ENCODE data around the gene PRR23A.
"Not testable (repeated sequence)": the region's sequence is repeated elsewhere in the genome, so short reads cannot be mapped to it uniquely, and the experiment has no call there.

Gene PRR23A

GRCh38 chr3:139006051-139006716 is at the start of gene PRR23A:
Gene PRR23A, minus strand, starts transcription at chr3:139006268. Its CDS starts 0 bp downstream, at chr3:139006268.
- DNase-seq (ENCODE audit: low spot score), result no peak

DNA sequence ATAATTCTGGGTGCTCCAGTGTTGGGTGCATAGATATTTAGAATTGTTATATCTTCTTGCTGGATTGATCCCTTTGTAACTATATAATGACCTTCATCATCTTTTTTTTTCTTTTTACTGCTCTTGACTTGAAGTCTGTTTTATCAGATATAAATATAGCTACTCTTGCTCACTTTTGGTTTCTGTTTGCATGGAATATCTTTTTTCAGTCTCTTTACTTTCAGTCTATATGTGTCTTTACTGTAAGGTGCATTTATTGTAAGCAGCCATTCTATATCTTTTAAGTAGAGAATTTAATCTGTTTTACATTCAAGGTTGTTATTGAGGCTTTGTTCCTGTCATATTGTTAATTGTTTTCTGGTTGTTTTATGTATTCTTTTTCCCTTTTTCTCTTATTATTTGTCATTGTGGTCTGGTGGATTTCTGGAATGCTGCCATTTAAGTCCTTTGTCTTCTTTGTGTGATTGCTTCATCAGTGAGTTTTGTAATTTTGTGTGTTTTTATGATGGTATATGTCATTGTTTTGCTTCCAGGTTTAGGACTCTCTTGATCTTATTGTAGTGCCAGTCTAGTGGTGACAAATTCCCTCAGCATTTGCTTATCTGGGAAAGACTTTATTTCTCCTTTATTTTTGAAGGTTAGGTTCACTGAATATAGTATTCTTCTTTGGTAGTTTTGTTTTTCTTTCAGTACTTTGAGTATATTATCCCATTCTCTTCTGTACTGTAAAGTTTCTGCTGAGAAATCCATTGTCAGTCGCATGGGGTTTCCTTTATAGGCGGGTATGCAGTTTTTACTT is 46.9 kb upstream of the PRR23A start:
- DNase-seq (ENCODE audit: low spot score), result no peak

DNA sequence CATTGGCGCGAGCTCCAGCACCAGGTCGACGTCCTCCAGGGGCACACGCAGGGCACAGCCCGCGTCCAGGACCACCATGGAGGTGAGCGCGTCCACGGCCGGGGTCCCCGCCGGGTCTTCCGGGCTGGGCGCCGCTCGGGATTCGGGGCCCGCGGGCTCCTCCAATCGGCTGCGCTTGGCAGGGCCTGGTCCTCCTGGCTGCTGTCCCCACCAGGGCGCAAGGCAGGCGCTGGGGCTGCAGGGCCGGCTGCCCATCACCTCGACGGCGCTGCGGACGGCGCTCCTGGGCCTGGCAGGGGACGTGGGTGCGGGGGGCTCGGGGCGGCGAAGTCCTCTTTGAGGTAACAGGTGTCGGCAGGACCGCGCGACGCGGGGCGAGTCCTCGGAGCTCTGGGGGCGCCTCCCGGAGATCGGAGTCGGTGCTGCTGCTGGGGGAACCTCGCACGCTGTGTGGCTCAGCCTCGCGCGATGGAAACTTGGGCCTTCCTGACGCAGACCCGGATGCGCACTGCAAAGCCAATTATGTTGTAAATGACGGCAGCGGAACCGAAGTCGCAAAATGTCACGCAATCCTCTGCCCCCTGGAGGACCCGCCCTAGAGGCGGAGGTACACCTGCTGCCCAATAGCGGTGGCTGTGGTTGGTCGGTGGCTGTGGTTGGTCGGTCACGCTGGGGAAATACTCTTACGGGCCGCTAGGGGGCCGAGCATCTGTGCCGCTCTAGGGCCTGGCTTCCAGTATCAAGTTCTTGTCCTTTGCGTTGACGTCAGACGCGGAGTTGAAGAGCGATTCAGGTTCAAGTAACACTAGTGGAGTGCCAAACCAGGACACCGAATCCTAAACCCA is 38.5 kb upstream of the PRR23A start, which contains the start of gene PRR23C:
TSS of gene PRR23C (minus strand) at position 527 of the 845 bp plus-strand sequence. CDS start at position 255, 272 bp downstream.
- DNase-seq (ENCODE audit: low spot score), result peak; percentile 36

DNA sequence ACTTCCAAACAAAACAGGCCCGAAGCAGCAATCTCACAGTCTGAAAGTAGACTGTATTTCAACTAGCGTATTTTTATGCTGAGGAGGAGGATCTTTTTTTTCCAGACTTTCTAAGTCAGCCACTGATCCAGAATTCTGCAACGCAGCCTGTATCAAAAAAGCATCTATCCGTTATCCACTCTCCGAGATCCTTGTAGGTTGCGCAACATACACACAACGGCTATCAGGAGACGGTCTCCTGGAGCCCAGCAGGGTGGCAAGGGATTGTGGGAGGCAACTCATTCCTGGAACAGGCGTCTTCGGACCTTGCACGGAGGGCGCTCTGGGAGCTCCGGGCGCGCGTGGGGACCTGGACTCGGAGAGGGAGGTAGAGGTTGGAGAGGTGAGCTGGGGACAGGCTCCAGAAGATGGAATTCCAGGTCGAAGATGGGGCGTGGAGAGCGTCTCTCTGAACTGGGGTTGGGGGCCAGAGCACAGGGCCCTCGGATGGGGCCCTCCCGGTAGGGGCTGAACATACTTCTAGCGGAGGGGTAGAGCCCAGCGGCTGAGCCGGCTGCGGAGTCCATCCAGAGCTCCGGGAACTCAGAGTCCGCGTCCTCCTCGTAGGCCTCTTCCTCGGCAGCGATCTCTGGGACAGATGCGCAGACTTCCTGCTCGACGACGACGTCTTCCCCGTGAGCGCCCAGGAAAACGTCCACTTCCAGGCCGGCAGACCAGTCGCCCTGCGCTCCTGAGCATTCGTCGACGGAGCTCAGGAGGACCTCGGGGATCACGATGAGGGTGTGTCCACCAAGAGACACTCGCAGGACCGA is 37.7 kb upstream of the PRR23A start:
- no peak for DNase-seq (ENCODE audit: low spot score)

DNA sequence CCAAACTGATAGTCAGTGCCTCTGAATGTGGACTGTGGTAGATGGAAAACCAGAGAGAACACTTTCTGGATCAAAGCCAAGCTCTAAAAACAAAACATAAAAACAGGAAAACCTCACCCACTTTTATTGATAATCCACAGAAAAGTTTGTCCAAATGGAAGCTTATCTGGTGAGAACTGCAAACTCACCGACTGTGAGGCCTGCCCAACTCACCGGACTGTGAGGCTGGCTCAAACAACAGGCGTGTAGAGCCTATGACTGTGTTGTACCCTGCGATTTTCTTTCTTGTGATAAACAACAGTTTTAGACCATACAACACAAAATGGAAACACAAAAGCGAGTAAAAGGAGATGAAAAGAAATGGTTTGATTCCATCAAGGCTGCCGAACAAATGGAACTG is 31.4 kb upstream of the PRR23A start:
- no peak for DNase-seq (ENCODE audit: low spot score)

DNA sequence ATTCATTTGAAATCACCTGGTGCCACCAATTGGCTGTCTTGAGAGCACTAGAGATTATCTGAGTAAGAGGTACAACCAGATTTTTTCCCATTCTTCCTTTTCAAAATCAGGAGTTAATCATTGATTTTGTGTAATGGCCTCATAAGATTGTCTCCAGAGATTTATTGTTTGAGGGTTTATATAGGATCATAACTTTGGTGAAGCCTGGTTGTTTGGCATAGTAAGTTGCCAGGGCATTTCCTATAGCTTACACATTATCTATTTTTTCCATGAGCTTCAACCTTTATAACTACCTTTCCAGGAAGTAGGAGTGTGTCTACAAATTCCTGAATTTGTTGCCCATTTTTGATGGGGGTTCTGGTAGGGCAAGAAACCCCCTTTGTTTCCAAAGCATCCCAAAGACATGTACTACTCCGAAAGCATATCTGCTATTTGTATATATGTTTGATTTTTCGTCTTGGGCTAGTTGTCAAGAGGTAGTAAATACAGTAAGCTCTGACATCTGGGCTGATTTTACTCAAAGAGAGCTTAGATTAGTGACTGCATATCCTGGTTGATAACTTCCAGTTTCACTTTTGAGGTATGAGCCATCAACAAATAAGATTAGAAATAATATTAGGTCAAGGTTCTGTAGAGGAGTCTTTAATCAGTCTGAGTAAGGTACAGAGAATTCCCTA is 26.4 kb upstream of the PRR23A start:
- DNase-seq (ENCODE audit: low spot score), result no peak

DNA sequence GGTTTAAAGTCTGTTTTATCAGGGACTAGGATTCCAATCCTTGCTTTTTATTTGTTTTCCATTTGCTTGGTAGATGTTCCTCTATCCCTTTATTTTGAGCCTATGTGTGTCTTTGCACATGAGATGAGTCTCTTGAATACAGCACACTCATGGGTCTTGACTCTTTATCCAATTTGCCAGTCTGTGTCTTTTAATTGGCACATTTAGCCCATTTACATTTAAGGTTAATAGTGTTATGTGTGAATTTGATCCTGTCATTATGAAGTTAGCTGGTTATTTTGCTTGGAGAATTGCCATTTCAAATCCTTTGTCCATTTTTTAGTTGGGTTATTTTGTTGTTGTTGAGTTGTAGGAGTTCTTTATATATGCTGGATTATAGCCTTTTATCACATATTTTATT is 24.5 kb upstream of the PRR23A start:
- DNase-seq (ENCODE audit: low spot score), result not testable (repeated sequence)

DNA sequence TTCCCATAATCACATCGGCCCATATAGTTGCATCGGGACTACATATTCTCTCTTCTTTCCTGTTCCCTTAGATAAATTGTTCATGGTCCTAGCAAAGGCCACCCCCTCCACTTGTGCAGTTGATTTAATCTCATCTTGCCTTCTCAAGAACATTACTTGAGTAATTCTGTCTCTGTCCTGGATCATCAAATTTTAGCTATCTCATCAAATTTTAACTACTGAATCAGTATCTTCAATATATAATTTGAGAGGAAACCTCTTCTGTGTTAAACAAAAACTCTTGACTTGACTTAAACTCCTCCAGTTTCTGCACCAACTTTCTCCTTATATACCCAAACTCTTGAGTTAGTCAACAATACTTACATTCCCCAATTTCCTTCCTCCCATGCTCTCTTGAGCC is 18.9 kb upstream of the PRR23A start:
- peak; percentile 0 for DNase-seq (ENCODE audit: low spot score)

- DNase-seq (ENCODE audit: low spot score), result peak; percentile 54
Observed at GRCh38 chr3:139020868-139021234, 14.8 kb upstream of the PRR23A start, which contains the start of gene PRR23B. Gene PRR23B, minus strand, starts transcription at chr3:139020926. Its CDS starts 265 bp downstream, at chr3:139020661.

GRCh38 chr3:139020036-139020867 is 14.2 kb upstream of the PRR23A start:
- no peak for DNase-seq (ENCODE audit: low spot score)

DNA sequence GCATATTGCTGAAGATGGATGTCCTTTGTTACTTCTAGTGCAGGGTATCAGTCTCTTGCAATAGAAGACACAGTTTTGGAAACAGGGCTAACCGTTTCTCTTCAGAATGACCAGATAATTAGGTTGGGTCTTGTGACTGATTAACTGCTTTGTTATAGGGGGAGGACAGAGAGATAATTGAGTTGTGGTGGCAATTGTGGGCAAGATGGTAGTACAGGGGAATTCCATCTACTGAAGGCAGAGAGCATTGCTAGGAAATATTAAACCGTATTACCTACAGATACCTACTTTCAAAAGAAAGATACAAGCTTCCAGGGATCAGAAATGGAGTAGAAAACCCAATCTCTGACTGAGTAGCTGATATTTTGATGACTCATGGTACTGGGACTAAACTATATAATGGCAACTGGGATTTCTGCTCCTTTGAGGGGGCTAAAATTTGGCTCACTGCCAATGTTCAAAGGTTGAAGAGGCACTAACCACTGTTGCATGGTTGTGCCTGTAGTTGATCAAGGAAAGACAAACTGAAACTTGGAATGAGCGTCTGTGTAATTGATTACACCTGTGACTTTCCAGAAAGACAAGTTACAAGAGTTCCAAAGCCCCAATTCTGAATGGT is 10.5 kb upstream of the PRR23A start:
- no peak for DNase-seq (ENCODE audit: low spot score)

GRCh38 chr3:139005356-139005993 is 593 bp downstream of the PRR23A start:
- no peak for DNase-seq (ENCODE audit: low spot score)

DNA sequence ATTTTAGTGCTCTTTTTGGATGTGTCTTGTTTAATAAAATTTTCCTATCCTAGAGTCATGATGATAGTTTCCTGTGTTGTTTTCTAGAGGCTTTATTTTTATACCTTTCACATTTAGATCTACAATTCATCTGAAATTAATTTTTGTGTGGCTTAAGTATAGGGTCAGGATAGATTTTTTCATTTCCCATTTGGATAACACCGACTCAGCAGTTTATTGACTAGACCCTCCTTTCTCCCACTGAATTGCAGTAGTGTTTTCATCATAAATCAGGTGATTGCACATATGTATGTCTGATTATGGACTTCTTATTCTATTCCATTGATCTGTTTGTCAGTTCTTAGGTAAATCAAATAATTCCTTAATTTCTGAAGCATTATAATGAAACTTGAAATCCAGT is 10.4 kb downstream of the PRR23A start:
- DNase-seq (ENCODE audit: low spot score), result no peak

- DNase-seq (ENCODE audit: low spot score), result no peak
Observed at GRCh38 chr3:138987181-138987580, 18.9 kb downstream of the PRR23A start.

DNA sequence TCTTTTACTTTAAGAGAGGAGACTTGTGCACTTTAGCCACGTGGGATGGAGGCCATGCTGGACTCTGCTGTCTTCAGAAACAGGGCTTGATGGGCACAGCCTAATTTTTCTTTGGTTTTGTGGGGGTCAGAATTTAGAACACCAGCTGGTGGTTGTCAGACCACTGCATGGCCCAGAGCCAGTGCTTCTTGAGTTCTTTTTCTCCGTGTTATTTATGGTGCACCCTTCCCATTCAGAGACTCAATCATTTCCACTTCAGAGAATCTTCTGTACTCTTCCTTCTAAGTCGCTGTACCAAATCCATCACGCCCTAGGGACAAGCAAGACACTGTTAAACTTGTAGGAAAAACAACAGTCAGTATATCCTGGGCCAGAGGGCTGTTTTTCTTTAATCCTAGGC is 20.1 kb downstream of the PRR23A start:
- DNase-seq (ENCODE audit: low spot score), result no peak

DNA sequence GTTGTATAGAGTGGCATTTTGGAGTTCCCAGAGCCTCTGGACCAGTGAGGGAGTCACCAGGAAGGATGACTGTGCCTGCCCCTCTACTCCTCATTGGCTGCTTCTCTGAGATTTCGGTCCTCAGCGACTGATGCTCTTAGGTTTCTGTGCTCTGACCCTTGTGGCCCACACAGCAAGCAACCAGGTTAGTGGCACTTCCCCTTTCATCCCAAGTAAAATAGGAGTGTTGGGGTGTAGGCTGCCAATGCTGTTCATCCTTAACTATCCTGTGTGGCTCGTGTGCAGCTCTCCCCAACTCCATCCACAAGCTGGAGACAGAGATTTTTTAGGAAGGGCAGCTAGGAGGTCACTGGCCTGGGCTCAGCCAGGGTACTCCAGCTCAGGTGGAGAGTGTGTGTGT is 21.3 kb downstream of the PRR23A start:
- DNase-seq (ENCODE audit: low spot score), result no peak

- DNase-seq (ENCODE audit: low spot score), result no peak
Observed at GRCh38 chr3:138976047-138976446, 30.0 kb downstream of the PRR23A start.

- no peak for DNase-seq (ENCODE audit: low spot score)
Observed at GRCh38 chr3:138975351-138975750, 30.7 kb downstream of the PRR23A start.

DNA sequence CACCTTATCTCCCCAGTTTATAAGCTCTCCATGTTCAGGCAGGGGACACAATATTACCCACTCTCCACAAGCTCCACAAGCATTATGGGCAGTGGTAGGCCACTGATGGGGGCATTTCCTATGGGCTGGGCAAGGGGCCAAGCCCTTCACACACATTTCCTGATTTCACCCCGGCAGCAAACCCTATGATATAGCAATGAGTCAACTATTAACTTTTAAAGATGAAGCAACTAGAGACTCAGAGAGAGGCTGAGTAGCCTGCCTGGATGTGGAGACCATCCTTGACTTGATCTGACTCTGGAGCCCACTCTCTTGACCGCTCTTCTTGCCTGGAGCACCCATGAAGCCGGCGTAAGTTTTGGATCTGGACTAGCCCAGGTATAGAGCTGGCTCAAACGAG is 31.6 kb downstream of the PRR23A start:
- DNase-seq (ENCODE audit: low spot score), result no peak
